Caco-2 (cell line): ENCODE results near the gene MADD. TPM values are rescaled to one million over a fixed set of nuclear protein-coding genes. Genes with fewer than 3 reads are reported as not detected.
A peak's percentile ranks its signal among the peaks of the same experiment; 100 is the strongest.

Source experiments
- BruUV-seq: library from RNA; stranded (reverse); fragments of 400-500 nt; replicated peaks from 2 replicates; lab custom pipeline; 2021; lab: Mats Ljungman, UMichigan
- CTCF ChIA-PET: fragments of 300-600 bp; sonication (Branson Sonifier 250); formaldehyde crosslinking; loops from one replicate; lab custom pipeline; 2022; ENCODE audit warnings: antibody characterized with exemption; lab: Charles Lee
- POLR2A ChIA-PET: fragments of 300-600 bp; sonication (Branson Sonifier 250); formaldehyde crosslinking; loops from one replicate; lab custom pipeline; 2022; ENCODE audit warnings: antibody characterized with exemption; lab: Charles Lee
- DNase-seq, 2 experiments: peaks; one replicate each; pipeline versions ENCODE4 v3.0.0 to v3.0.0-alpha.2; 2020 to 2022
- H3K27me3 ChIP-seq: replicated peaks from 2 replicates; pipeline ENCODE4 v1.6.0; 2011; ENCODE audit warnings: low read length; ENCODE audit not compliant: control insufficient read depth, insufficient read depth
- H3K36me3 ChIP-seq: 2 replicates; pipeline ENCODE4 v1.5.1; 2011; ENCODE audit warnings: low read length; ENCODE audit not compliant: control insufficient read depth, insufficient read depth
- H3K4me1 ChIP-seq: fragments of 250-450 bp; sonication (Bioruptor Pico); 2 replicates; pipeline ENCODE4 v1.5.1; 2020; ENCODE audit warnings: mild to moderate bottlenecking
- H3K4me3 ChIP-seq: 2 replicates; pipeline ENCODE4 v1.5.1; 2011; ENCODE audit warnings: low read depth, mild to moderate bottlenecking, control low read depth, low read length
- H3K9me3 ChIP-seq: fragments of 250-450 bp; sonication (Bioruptor Pico); 2 replicates; pipeline ENCODE4 v1.5.1; 2020; ENCODE audit warnings: mild to moderate bottlenecking, moderate library complexity
- H3K27ac Mint-ChIP-seq: one replicate; pipeline ENCODE4 v1.8.0; 2022; ENCODE audit warnings: mixed read lengths; ENCODE audit not compliant: unreplicated experiment
- H3K27me3 Mint-ChIP-seq: one replicate; pipeline ENCODE4 v1.8.0; 2022; ENCODE audit warnings: mixed read lengths; ENCODE audit not compliant: insufficient read depth, unreplicated experiment
- H3K36me3 Mint-ChIP-seq: one replicate; pipeline ENCODE4 v1.8.0; 2022; ENCODE audit warnings: mild to moderate bottlenecking, mixed read lengths; ENCODE audit not compliant: insufficient read depth, unreplicated experiment
- H3K4me1 Mint-ChIP-seq: one replicate; pipeline ENCODE4 v1.8.0; 2022; ENCODE audit warnings: low read depth, mixed read lengths; ENCODE audit not compliant: unreplicated experiment
- H3K4me3 Mint-ChIP-seq: one replicate; pipeline ENCODE4 v1.8.0; 2022; ENCODE audit warnings: mild to moderate bottlenecking, moderate library complexity, mixed read lengths; ENCODE audit not compliant: unreplicated experiment
- H3K9me3 Mint-ChIP-seq: one replicate; pipeline ENCODE4 v1.8.0; 2022; ENCODE audit warnings: mixed read lengths; ENCODE audit not compliant: unreplicated experiment
- intact Hi-C: fragments of 100-400 bp; cut with micrococcal nuclease; formaldehyde crosslinking; loops from one replicate; pipeline ENCODE4 v1.10.0; 2022; ENCODE audit not compliant: unreplicated experiment
- total RNA-seq: library from RNA; stranded (reverse); gene quantifications from 2 replicates; pipeline ENCODE4 v1.2.3, GENCODE V29; 2022
- TF ChIP-seq, protein P1 (sequence below), 2 experiments: fragments of 200-600 bp in 1 of 2; IDR thresholded peaks; 1 replicate in 1 of 2; 2 replicates in 1 of 2; pipeline versions ENCODE4 v1.5.1 to v1.8.0; 2011 to 2022; ENCODE audit warnings: antibody characterized with exemption in 1 of 2, control low read depth in 1 of 2, inconsistent platforms in 1 of 2, low read depth in 1 of 2, low read length in 1 of 2, mild to moderate bottlenecking in 1 of 2, moderate library complexity in 1 of 2; ENCODE audit not compliant: insufficient read depth in 1 of 2, severe bottlenecking in 1 of 2, unreplicated experiment in 1 of 2

Gene MADD
- total RNA-seq, 1 experiment from 2014 or later: 63.8 TPM

DNA sequence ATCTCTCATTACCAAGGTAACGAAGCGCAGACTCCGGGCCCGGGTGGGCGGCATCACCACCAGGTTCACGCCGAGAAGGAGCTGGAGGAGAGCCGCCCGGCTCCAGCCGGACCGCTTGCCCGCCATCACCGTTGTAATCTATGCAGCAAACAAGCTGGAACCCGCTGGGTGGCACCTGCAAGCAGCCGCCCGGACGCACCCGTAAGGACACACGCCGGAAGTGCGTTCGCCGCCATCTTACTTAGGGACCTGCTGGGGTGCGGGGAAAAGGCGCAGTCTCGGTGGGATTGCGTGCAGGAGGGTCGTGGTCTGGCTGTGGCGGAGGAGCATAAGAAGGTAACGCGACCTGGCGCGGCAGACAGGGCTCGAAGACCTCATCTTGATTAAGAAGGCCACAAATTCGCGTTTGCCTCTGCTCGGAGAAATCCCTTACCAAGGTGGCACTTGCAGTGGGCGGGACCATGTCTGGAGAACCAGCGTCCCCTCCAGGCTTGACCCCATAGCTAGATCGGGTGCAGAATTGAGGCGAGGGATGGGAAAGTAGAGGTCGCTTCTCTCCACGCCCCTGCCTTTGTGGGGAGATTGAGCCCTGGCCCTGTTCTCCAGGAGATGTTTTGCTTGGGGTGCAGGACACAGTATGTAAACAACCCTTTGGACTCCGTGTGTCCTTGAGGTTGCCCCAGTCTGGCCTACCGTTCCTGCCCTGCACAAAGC is 21.1 kb upstream of the MADD start, which contains the start of gene ACP2:
ACP2 (minus strand) TSS at position 151 of the 714 bp plus-strand sequence; CDS start at position 126, 25 bp downstream.
- BruUV-seq: TSS peak; percentile 80
- DNase-seq: peak; percentile 91
- POLR2A ChIA-PET: interaction anchor here (0.6 to 2.0 kb wide), 13 partner anchors 9 to 380 kb away, joined by 3 to 22 read pairs (median 5); partner anchors contain the start of genes DDB2, NR1H3 and PACSIN3
- Histone ChIP-seq H3K9me3 (no peaks in the 10 kb centered on the region), H3K27me3 (no peaks in the 10 kb centered on the region), H3K36me3 (0 out of 2 replicates have a peak, but pooled peaks cover 2% of the 10 kb centered on the region), H3K4me1 (peaks cover 11% of the 10 kb centered on the region), H3K4me3 (peak within 1 kb of the TSS; percentile 64)
- intact Hi-C loops: loop anchor here (1.0 to 2.0 kb wide), 3 partner anchors 8 to 73 kb away; partner anchors contain the start of genes ARFGAP2 and NR1H3
- H3K36me3 Mint-ChIP-seq: peaks cover 18% of the 10 kb centered on the region
- peak within 1 kb of the TSS; percentile 99 for H3K27ac Mint-ChIP-seq
- no peaks in the 10 kb centered on the region for H3K27me3 Mint-ChIP-seq
- H3K9me3 Mint-ChIP-seq: no peaks in the 10 kb centered on the region
- TF ChIP-seq, protein P1, sequence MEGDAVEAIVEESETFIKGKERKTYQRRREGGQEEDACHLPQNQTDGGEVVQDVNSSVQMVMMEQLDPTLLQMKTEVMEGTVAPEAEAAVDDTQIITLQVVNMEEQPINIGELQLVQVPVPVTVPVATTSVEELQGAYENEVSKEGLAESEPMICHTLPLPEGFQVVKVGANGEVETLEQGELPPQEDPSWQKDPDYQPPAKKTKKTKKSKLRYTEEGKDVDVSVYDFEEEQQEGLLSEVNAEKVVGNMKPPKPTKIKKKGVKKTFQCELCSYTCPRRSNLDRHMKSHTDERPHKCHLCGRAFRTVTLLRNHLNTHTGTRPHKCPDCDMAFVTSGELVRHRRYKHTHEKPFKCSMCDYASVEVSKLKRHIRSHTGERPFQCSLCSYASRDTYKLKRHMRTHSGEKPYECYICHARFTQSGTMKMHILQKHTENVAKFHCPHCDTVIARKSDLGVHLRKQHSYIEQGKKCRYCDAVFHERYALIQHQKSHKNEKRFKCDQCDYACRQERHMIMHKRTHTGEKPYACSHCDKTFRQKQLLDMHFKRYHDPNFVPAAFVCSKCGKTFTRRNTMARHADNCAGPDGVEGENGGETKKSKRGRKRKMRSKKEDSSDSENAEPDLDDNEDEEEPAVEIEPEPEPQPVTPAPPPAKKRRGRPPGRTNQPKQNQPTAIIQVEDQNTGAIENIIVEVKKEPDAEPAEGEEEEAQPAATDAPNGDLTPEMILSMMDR (IDR thresholded peaks at IDR 0.05; ENCODE audit: insufficient read depth in 1 of 2, low read depth in 1 of 2, low read length in 1 of 2, severe bottlenecking in 1 of 2, unreplicated experiment in 1 of 2): peak; percentile 14 to 40
- CTCF ChIA-PET: interaction anchor here (0.8 to 2.5 kb wide), 14 partner anchors 10 to 312 kb away, joined by 3 to 30 read pairs (median 4); partner anchors contain the start of genes CSTPP1 and NR1H3
- peaks cover 8% of the 10 kb centered on the region for H3K4me1 Mint-ChIP-seq
- H3K4me3 Mint-ChIP-seq: peak within 1 kb of the TSS; percentile 97

DNA sequence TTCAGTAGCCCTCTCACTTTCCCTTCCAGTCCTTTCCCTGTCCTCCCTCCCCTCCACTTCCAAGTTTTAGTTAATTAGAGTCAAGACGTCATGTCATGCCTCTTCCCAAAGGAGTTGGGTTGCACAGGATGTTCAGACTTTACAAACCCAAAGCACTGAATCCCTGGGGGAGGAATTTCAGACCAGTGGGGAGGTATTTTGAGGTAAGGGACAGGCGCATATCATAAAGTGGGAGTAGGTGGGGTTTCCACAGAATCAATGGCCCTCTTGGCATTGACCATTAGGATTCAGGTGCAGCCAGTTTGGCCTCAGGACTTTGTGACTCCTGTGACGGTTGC is 20.6 kb upstream of the MADD start:
- no peaks in the 10 kb centered on the region for H3K27me3 ChIP-seq
- TF ChIP-seq, protein P1 (IDR thresholded peaks at IDR 0.05; ENCODE audit: insufficient read depth in 1 of 2, low read depth in 1 of 2, low read length in 1 of 2, severe bottlenecking in 1 of 2, unreplicated experiment in 1 of 2): no peak
- 0 out of 2 replicates have a peak, but pooled peaks cover 2% of the 10 kb centered on the region for H3K36me3 ChIP-seq
- intact Hi-C loops: loop anchor here (2.0 kb wide), 1 partner anchor 19 kb away; no protein-coding TSS in a partner anchor
- H3K4me1 ChIP-seq: peaks cover 16% of the 10 kb centered on the region
- peaks cover 15% of the 10 kb centered on the region for H3K36me3 Mint-ChIP-seq
- CTCF ChIA-PET: interaction anchor here (1.0 to 2.5 kb wide), 9 partner anchors 9 to 312 kb away, joined by 3 to 30 read pairs (median 5); partner anchors contain the start of genes CSTPP1 and NR1H3
- peak overlapping the region; percentile 64 for H3K4me3 ChIP-seq
- H3K27ac Mint-ChIP-seq: peak overlapping the region; percentile 99
- peak overlapping the region; percentile 97 for H3K4me3 Mint-ChIP-seq
- DNase-seq: no peak
- H3K4me1 Mint-ChIP-seq: peaks cover 13% of the 10 kb centered on the region
- no peaks in the 10 kb centered on the region for H3K9me3 ChIP-seq
- BruUV-seq: no TSS peak
- POLR2A ChIA-PET: interaction anchor here (0.6 to 2.0 kb wide), 8 partner anchors 8 to 379 kb away, joined by 3 to 22 read pairs (median 6); partner anchors contain the start of genes DDB2 and NR1H3
- no peaks in the 10 kb centered on the region for H3K9me3 Mint-ChIP-seq
- H3K27me3 Mint-ChIP-seq: no peaks in the 10 kb centered on the region

DNA sequence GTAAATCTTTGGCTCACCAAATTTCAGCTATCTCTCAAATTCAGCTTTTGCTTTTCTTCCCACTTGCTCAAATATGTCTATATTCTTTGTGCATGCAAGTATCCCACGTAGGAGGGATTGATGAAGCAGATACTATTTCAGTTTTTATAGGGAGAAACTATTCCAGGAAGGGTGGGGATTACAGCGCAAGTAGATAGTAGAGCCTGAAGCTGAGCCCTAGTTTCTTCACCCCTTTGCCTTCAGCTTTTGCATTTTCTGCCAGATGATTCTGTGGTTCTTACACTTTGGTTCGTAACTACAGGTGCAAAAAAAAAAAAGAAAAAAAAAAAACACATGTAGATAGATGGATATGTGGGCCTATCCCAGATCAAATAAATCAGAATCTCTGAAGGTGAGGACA is 18.2 kb upstream of the MADD start:
- CTCF ChIA-PET: no interaction called here
- intact Hi-C loops: no loop called here
- Mint-ChIP-seq H3K36me3 (peaks cover 8% of the 10 kb centered on the region), H3K4me3 (no peak overlapping the region), H3K9me3 (no peaks in the 10 kb centered on the region), H3K27ac (no peak overlapping the region), H3K27me3 (no peaks in the 10 kb centered on the region), H3K4me1 (peaks cover 28% of the 10 kb centered on the region)
- Histone ChIP-seq H3K27me3 (no peaks in the 10 kb centered on the region), H3K36me3 (peaks cover 1% of the 10 kb centered on the region; the same call in 1 of the 2 replicates), H3K4me3 (no peak overlapping the region), H3K4me1 (peaks cover 30% of the 10 kb centered on the region), H3K9me3 (no peaks in the 10 kb centered on the region)
- TF ChIP-seq, protein P1 (IDR thresholded peaks at IDR 0.05; ENCODE audit: insufficient read depth in 1 of 2, low read depth in 1 of 2, low read length in 1 of 2, severe bottlenecking in 1 of 2, unreplicated experiment in 1 of 2): no peak
- DNase-seq: no peak
- POLR2A ChIA-PET: interaction anchor here (0.6 to 1.8 kb wide), 2 partner anchors 37 to 175 kb away, joined by 4 to 6 read pairs; partner anchors contain the start of gene DDB2
- no TSS peak for BruUV-seq
